Measurements from ENCODE around the gene PFN2.
"Not testable (repeated sequence)": the region's sequence is repeated elsewhere in the genome, so short reads cannot be mapped to it uniquely, and the experiment has no call there.

PFN2 gene

DNA sequence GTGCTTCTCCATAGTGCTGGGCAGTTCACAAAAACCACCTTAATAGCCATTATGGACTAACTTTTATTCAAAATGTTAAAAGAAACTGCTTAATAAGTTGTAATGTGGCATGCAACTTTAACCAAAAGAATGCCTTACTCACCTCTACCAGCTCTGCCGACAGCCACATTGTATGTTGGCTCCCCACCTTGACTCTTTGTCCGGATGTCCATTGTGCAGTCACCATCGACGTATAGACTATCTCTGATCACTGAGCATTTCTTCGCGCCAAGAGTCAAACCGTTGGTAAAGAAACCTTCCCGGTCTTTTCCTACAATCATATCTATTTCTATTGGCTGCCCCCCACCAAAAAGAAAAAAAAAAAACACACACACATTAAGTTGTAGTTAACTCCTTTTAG, 2.5 kb downstream of the PFN2 start:
- no peak for DNase-seq (ENCODE audit: low spot score)

GRCh38 chr3:149967086-149967685, 3.5 kb downstream of the PFN2 start:
- DNase-seq (ENCODE audit: low spot score) = no peak

GRCh38 chr3:149965278-149965677, 5.4 kb downstream of the PFN2 start:
- peak; percentile 51 for DNase-seq (ENCODE audit: low spot score)

GRCh38 chr3:149964291-149964690, 6.4 kb downstream of the PFN2 start:
- no peak for DNase-seq (ENCODE audit: low spot score)

DNA sequence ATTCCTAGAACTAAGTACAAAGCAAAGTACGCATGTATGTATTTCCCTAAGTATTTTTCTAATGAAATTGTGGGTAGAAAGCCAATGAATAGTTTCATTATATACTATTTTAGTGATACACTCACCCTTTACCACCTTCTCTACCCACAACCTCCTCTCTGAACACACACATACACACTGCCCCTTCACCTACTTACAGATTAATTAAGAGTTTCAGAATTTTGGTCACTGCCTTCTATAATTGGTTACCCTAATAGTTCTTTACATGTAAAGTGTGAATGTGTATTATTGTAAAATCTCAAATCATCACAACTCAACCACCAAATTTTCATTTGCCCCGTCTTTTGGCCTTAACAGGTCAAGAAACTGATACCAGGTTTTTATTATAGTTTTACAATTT, 7.2 kb downstream of the PFN2 start:
- no peak for DNase-seq (ENCODE audit: low spot score)

GRCh38 chr3:149959443-149959842, 11.3 kb downstream of the PFN2 start:
- DNase-seq (ENCODE audit: low spot score) = no peak

DNA sequence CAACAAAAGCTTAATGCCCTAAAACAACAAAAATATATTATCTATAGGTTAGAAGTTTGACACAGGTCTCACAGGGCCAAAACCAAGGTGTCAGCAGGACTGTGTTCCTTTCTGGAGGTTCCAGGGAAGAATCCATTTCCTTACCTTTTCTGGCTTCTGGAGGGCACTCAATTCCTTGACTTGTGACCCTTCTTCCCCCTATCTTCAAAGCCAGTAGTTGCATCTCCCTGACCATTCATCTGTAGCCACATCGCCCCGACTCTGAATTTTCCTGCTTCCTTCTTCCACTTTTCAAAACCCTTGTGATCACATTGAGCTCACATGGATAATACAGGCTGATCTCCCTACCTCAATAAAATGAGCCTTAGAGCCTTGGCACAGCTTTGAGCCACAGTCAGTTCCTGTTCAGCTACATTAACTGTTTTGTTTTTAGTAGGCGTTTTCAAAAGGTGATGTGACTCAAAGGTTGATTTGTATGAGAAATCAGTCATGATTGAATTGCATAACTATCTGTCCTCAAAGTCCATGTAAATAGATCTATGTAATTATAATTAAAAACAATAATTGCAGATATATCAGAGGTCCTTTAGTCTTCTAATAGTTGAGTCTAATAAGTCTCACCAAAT, 12.4 kb downstream of the PFN2 start:
- DNase-seq (ENCODE audit: low spot score) = no peak

DNA sequence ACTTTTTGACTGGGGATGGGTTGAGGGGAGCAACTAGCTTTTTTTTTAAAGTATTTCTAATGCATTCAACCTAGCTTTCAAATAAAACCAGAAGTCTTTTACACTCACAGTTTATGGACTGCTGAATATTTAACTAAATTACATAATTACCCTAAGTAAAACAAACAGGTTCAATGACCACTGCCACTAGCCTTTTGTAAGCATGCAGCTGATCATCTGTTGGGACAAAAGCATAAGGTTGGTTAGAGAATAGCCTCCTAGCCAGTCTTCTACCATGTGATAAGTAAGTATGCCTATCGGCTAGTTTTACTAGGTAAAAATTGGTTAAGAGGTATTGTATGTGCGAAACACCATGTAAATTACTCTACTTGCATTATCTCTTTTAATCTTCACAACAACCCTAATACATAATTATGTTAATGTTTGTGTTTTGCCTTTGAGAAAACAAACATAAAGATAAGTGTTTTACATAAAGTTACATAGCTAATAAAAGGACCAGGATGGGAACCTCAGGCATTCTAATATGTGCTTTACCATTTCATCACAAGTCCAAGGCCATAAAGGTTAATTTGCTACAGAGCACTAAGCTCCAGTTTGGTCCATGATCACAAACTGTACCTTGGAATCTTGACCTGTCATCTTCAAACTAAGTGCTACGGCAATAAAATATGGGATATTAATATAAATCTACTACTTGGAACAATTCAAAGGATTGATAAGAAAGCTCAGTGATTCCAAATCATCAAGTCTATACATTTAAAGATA, 13.2 kb downstream of the PFN2 start:
- no peak for DNase-seq (ENCODE audit: low spot score)

DNA sequence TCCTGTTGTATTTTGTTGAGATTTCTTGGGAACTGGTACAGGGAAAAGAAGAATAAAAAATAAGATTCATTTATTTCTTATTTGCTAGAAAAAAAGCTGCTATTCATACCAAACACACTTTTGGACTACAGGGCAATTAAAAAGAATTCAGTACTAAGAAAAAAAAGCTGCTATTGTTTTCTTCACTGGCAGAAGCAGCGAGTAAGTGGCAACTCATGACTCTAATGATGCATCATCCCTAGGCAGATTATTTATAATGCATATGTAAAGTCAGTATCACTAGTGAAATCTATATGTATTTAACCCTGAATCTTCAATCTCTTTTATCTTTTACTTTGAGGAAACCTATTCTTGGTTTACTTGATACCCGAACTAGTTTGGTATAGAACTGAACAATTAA, 15.2 kb downstream of the PFN2 start:
- peak; percentile 78 for DNase-seq (ENCODE audit: low spot score)

DNA sequence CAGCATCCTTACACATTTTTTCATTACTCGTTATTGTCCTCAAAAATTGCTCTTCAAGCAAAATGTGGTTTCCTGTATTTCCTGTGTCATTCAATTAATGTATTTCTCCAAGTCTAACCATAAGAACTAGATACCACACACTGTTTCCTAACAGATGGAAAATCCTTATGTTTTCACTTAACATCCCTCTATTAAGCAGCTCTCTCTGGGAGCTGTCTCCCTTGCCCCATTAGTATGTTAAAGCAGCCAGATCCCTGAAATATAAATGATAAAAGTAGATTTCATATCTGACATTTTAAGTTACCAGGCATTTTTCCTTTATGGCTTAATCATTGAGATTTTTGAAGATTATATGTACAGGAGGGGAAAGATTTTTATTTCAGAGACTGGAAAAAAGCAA, 15.9 kb downstream of the PFN2 start:
- DNase-seq (ENCODE audit: low spot score) = no peak

GRCh38 chr3:149949181-149949580, 21.5 kb downstream of the PFN2 start:
- peak; percentile 66 for DNase-seq (ENCODE audit: low spot score)

DNA sequence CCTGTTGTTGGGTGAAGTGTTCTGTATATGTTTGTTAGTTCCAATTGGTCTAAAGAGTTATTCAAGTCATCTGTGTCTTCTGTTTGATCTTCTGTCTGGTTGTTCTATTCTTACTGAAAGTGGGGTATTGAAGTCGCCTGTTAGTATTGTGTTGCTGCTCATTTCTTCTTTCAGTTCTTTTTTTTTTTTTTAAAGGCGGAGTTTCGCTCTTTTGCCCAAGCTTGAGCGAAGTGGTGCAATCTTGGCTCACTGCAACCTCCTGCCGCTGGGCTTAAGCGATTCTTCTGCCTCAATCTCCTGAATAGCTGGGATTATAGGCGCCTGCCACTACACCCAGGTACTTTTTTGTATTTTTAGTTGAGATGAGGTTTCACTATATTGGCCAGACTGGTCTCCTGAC, 23.5 kb downstream of the PFN2 start:
- DNase-seq (ENCODE audit: low spot score) = no peak

DNA sequence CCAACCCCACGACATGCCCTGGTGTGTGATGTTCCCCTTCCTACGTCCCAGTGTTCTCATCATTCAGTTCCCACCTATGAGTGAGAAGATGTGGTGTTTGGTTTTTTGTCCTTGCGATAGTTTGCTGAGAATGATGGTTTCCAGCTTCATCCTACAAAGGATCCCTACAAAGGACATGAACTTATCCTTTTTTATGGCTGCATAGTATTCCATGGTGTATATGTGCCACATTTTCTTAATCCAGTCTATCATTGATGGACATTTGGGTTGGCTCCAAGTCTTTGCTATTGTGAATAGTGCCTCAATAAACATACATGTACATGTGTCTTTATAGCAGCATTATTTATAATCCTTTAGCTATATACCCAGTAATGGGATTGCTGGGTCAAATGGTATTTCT, 26.7 kb downstream of the PFN2 start:
- DNase-seq (ENCODE audit: low spot score) = not testable (repeated sequence)

DNA sequence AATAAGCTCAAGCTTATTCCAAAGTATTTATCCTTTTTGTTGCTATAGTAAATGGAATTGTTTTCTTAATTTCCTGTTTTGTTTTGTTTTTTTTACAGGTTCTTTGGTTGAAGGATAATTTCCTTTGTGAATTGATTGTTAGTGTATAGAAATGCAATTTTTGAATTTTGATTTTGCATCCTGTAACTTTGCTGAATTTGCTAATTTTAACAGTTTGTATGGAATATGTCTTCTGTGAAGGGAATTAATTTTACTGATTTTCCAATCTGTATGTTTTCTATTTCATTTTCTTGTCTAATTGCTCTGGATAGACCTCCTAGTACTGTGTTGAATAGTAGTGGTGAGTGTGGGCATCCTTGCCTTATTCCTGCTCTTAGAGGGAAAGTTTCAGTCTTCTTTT, 28.3 kb downstream of the PFN2 start:
- DNase-seq (ENCODE audit: low spot score) = no peak

GRCh38 chr3:149941946-149942345, 28.7 kb downstream of the PFN2 start:
- no peak for DNase-seq (ENCODE audit: low spot score)

DNA sequence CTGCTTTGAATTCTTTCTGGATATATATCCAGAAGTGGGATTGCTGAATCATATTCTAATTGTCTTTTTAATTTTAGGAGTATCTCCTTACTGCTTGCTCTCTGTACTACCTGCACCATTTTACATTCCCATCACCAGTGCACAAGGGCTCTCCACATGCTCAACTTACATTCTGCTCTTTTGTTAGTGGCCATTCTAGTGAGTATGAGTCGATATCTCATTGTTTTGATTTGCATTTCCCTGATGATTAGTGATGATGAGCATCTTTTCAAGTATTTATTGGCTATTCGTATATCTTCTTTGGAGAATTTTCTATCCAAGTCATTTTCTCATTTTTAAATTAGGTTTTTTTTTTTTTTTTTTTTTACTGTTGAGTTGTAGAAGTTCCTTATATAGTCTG, 29.5 kb downstream of the PFN2 start:
- DNase-seq (ENCODE audit: low spot score) = no peak

DNA sequence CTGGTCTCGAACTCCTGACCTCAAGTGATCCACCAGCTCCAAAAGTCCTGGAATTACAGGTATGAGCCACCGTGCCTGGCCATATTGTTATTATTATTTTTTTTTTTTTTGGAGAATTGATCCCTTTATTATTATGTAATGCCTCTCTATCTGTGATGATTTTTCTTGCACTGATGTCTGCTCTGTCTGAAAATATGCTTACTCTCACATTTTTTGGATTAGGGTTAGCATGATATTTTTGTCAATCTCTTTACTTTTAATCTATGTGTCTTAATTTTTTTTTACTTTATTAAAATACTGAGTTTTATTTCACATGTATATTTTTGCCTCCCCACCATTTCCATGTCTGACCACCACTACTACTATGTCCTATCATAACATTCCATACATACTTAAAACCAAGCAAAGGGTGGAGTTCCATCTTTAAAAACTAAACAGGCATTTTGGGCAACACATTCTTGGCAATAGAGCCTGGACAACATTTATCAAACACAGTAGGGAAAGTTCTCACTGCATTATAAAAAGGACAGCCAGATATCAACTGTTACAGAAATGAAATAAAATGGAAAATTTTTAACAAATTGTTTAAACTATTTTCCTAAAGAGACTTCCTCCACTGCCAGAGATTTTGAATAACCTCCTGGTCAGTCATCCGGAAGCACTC, 32.2 kb downstream of the PFN2 start:
- not testable (repeated sequence) for DNase-seq (ENCODE audit: low spot score)

GRCh38 chr3:149936812-149937230, 33.9 kb downstream of the PFN2 start:
- DNase-seq (ENCODE audit: low spot score) = peak; percentile 68

GRCh38 chr3:149934524-149934923, 36.2 kb downstream of the PFN2 start:
- DNase-seq (ENCODE audit: low spot score) = no peak

GRCh38 chr3:149933858-149934257, 36.8 kb downstream of the PFN2 start:
- DNase-seq (ENCODE audit: low spot score) = no peak

DNA sequence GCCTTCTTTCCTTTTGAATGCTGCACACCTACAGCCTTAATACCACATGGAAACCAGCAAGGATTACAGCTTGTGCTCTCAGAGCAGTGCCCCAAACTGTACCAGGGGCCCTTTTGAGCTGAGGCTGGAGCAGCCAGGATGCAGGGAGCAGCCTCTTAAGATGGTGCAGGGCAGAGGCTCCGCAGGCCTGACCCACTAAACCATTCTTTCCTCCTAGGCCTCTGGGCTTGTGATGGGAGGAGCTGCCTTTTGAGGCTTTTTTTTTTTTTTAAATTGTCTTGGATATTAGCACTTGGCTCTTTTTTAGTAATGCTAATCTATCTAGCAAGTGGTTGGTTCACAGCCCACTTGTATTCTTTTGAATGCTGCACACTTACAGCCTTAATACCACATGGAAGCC, 37.7 kb downstream of the PFN2 start:
- DNase-seq (ENCODE audit: low spot score) = no peak

DNA sequence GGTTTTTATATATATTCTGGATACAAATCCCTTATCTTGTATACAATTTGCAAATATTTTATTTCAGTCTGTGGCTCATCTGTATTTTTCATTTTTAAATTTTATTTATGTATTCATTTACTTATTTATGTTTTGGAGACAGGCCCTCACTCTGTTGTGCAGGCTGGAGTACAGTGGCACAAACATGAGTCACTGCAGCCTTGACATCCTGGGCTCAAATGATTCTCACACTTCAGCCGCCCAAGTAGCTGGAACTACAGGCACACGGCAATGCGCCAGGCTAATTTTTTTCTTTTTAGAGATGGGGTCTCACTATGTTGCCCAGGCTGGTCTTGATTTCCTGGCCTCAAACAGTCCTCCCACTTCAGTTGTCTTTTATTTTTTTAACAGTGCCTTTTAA, 50.6 kb downstream of the PFN2 start:
- DNase-seq (ENCODE audit: low spot score) = no peak

GRCh38 chr3:149919509-149919908, 51.2 kb downstream of the PFN2 start:
- no peak for DNase-seq (ENCODE audit: low spot score)

Data from COLO829 (cell line).